ENCODE measurements around the gene THOP1. TPM values are rescaled to one million over a fixed set of nuclear protein-coding genes. Genes with fewer than 3 reads are reported as not detected.
A peak's percentile ranks its signal among the peaks of the same experiment; 100 is the strongest.

THOP1 gene
- total and polyA plus RNA-seq, 8 donors, result 37.6 to 65.3 (median 46.1) TPM

DNA sequence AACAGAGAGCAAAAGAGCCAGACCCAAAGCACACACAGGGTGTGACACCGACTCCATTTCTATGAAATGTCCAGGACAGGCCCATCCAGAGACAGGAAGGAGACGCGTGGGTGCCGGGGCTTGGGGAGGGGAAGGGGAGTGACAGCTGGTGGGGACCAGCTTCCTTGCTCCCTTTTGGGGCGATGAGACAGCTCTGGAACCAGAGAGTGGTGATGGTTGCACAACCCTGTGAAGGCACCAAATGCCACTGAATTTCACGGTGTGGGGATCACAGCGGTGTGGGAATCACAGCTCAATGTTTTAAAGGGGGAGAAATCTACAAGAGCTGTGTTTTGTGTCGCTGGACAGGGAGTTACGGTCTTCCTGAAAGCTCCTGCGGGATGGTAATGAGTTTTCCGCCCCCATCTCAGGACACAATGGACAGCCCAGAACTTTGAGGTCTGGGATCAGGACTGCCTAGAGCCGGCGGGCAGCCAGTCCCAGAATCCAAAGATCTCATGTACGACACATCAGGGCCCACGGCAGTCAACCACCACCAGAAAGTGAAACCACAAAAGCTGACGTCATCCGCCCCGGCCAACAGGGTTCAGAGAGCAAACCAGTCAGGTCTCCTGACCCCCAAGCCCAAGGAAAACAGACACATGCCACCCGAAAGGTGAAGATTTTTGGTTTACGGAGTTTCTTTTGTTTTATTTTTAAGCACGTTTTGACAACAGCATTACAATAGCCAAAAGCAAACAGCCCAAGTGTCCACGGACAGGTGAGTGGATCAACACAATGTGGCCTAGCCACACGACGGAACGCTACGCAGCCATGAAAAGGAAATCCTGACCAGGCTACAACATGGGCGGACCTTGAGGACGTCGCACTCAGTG, 9.5 kb upstream of the THOP1 start:
- H3K36me3 ChIP-seq, result peaks cover 0 to 17% of the 10 kb centered on the region in 2 donors
- H3K4me1 ChIP-seq, result peaks cover 0 to 38% of the 10 kb centered on the region in 2 donors
- intact Hi-C loops (cut with DNase I), result no loop called here
- H3K9me3 ChIP-seq, result no peaks in the 10 kb centered on the region
- H3K4me3 ChIP-seq, result peak overlapping the region in 1 of 2 donors; percentile 21
- DNase-seq, result peak in 2 of 4 donors; percentile 72 to 81
- peak; percentile 51 for ATAC-seq
- peak overlapping the region; percentile 76 to 82 for H3K27ac ChIP-seq
- no peaks in the 10 kb centered on the region for H3K27me3 ChIP-seq
- TF ChIP-seq, protein P1, sequence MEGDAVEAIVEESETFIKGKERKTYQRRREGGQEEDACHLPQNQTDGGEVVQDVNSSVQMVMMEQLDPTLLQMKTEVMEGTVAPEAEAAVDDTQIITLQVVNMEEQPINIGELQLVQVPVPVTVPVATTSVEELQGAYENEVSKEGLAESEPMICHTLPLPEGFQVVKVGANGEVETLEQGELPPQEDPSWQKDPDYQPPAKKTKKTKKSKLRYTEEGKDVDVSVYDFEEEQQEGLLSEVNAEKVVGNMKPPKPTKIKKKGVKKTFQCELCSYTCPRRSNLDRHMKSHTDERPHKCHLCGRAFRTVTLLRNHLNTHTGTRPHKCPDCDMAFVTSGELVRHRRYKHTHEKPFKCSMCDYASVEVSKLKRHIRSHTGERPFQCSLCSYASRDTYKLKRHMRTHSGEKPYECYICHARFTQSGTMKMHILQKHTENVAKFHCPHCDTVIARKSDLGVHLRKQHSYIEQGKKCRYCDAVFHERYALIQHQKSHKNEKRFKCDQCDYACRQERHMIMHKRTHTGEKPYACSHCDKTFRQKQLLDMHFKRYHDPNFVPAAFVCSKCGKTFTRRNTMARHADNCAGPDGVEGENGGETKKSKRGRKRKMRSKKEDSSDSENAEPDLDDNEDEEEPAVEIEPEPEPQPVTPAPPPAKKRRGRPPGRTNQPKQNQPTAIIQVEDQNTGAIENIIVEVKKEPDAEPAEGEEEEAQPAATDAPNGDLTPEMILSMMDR (IDR thresholded peaks at IDR 0.05), result no peak

DNA sequence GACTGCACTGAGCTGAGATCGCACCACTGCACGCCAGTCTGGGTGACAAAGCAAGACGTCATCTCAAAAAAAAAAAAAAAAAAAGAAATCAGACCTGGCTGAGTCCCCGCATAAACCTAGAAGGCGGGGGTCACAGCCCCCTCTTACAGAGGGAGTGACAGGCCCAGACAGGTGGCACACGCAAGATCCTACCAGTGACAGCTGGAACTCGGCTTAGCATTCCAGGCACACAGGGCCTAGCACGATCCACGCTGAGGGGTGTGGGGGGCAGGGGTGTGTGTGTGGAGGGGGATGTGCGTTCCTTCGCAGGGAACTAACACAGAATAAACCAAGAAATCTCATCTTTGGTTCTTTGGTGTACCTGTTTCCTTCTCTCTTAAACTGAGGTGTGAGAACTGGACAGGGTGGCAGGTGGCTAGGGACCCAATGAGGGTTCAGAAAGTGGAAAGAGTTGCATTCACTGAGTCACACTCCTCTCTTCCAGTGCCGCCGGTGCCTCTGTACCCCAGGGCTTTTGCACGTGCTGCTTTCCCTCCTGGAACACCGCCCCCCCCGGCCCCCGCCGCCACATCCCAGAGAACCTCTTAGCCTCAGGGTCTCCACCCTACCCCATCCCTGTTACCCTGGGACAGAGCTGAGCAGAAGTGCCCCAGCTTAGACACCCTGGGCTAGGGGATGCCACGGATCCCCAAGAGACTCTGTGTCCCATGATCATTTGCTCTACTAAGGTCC, 7.2 kb upstream of the THOP1 start:
- Histone ChIP-seq H3K9me3 (no peaks in the 10 kb centered on the region), H3K4me1 (peaks cover 14 to 54% of the 10 kb centered on the region in 2 donors), H3K27me3 (no peaks in the 10 kb centered on the region), H3K36me3 (peaks cover 0 to 13% of the 10 kb centered on the region in 2 donors), H3K4me3 (no peak overlapping the region), H3K27ac (no peak overlapping the region)
- no peak for DNase-seq
- intact Hi-C loops (cut with DNase I), result no loop called here
- no peak for ATAC-seq
- TF ChIP-seq, protein P1 (IDR thresholded peaks at IDR 0.05), result no peak

DNA sequence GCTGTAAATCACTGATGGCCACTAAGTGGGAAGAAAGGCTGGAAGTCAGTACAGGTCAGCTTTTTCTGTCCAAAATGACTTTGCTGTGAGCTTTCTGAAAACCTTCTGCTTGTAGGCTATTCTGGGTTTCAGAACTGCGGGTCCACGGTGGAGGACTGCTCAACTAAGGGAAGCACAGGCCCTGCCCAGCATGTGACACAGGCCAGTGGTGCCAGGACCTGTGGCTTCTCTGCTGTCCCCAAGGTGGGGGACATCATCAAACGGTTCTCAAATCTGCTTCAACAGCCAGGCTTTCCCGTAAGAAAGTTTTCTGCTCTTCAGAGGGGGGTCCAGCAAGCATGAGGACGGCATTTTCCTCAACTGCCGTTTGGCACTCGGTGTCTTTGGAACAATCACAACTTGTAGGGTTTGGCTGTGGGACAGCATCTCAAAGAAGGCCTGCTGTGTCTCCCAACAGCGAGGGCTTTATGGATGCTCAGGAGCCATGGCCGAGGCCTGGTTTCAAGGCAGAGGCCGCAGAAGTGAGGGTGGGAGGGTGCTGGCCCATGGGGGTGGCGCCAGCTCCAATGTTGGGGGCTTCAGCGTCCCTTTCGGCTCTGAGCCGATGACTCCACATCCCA, 6.1 kb upstream of the THOP1 start:
- Histone ChIP-seq H3K36me3 (peaks cover 0 to 13% of the 10 kb centered on the region in 2 donors), H3K4me3 (no peak overlapping the region), H3K27me3 (no peaks in the 10 kb centered on the region), H3K27ac (no peak overlapping the region), H3K9me3 (no peaks in the 10 kb centered on the region), H3K4me1 (peaks cover 14 to 58% of the 10 kb centered on the region in 2 donors)
- DNase-seq, result no peak
- intact Hi-C loops (cut with DNase I), result no loop called here
- TF ChIP-seq, protein P1 (IDR thresholded peaks at IDR 0.05), result no peak
- no peak for ATAC-seq

DNA sequence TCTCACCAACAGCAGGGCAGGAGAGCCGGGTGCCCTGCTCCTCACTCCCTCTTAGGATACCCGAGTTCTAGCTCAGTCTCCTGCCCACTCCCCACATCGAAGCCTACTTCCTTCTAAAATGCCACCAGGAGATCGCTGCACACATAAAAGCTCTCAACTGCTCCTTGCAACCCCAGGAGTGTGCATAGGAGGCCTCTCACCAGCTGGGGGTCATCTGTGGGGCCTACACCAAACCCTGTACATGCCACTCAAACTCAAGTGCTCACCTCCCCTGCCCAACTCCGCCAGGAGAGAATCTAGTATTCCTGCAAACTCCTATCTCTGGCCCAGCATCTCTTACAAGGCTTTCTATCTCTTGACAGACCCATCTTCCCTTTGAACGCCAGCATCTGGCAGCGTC, 5.0 kb upstream of the THOP1 start:
- H3K27me3 ChIP-seq, result no peaks in the 10 kb centered on the region
- intact Hi-C loops (cut with DNase I), result no loop called here
- H3K36me3 ChIP-seq, result peaks cover 0 to 13% of the 10 kb centered on the region in 2 donors
- no peak for ATAC-seq
- no peaks in the 10 kb centered on the region for H3K9me3 ChIP-seq
- H3K27ac ChIP-seq, result no peak overlapping the region
- peaks cover 21 to 57% of the 10 kb centered on the region in 2 donors for H3K4me1 ChIP-seq
- H3K4me3 ChIP-seq, result no peak overlapping the region
- DNase-seq, result no peak
- TF ChIP-seq, protein P1 (IDR thresholded peaks at IDR 0.05), result no peak
